ENCODE measurements around the gene C9orf50.

The C9orf50 gene

DNA sequence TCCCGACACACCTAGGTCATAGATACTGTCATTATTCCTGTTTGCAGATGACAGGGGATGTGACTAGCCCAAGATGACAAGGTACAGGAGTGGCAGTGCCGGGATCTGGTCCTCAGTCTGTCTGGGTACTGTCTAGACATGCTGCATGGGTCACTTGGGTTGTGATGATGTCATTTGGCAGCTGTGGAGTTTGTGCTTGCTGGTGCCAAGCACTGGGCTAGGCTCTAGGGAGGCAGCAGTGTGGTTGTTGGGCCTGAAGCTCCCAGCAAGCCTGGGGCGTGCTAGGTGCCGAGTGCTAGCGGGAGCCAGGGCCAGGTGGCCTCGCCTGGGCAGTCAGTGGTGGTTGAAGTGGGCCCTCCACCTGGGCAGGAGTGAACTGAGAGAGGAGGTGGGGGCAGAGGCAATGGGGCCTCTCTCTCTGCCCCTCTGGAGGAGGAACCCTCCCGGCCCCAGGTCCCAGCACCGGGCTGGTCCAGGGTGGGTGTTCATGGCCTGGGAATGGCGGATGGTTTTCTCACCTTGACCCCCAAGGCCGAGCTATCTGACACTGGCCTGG, 29.9 kb upstream of the C9orf50 start:
- no peak overlapping the region for H2AFZ ChIP-seq (ENCODE audit: low read length)
- no peaks in the 10 kb centered on the region for H3F3A ChIP-seq (ENCODE audit: insufficient read depth, low read length)
- TF ChIP-seq EZH2 (optimal IDR thresholded peaks at IDR 0.05; ENCODE audit: low read depth, low read length) (no peak), EZH2phosphoT487 (IDR thresholded peaks at IDR 0.05; ENCODE audit: low read length) (no peak)
- TF ChIP-seq, protein P1, sequence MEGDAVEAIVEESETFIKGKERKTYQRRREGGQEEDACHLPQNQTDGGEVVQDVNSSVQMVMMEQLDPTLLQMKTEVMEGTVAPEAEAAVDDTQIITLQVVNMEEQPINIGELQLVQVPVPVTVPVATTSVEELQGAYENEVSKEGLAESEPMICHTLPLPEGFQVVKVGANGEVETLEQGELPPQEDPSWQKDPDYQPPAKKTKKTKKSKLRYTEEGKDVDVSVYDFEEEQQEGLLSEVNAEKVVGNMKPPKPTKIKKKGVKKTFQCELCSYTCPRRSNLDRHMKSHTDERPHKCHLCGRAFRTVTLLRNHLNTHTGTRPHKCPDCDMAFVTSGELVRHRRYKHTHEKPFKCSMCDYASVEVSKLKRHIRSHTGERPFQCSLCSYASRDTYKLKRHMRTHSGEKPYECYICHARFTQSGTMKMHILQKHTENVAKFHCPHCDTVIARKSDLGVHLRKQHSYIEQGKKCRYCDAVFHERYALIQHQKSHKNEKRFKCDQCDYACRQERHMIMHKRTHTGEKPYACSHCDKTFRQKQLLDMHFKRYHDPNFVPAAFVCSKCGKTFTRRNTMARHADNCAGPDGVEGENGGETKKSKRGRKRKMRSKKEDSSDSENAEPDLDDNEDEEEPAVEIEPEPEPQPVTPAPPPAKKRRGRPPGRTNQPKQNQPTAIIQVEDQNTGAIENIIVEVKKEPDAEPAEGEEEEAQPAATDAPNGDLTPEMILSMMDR (IDR thresholded peaks at IDR 0.05; ENCODE audit: low read length): no peak
- no peaks in the 10 kb centered on the region for H3K9me3 ChIP-seq (replicated peaks; ENCODE audit: insufficient read depth, low read length)
- H3K27me3 ChIP-seq (replicated peaks; ENCODE audit: insufficient read depth, low read length): peaks cover 87% of the 10 kb centered on the region
- no peak overlapping the region for H3K4me2 ChIP-seq (ENCODE audit: low read depth, low read length)
- no peak for DNase-seq
- H4K20me1 ChIP-seq (ENCODE audit: insufficient read depth, low read length): no peaks in the 10 kb centered on the region
- H3K9ac ChIP-seq (ENCODE audit: low read length): no peak overlapping the region
- H3K79me2 ChIP-seq (ENCODE audit: low read length): no peaks in the 10 kb centered on the region
- H3K27ac ChIP-seq (ENCODE audit: low read length): no peak overlapping the region
- H3K9me2 ChIP-seq (replicated peaks; ENCODE audit: insufficient read depth, low read length): no peaks in the 10 kb centered on the region
- H3K4me3 ChIP-seq (ENCODE audit: low read length): no peak overlapping the region
- H3K4me1 ChIP-seq (ENCODE audit: low read length): 0 out of 2 replicates have a peak, but pooled peaks cover 2% of the 10 kb centered on the region
- H3K36me3 ChIP-seq (replicated peaks; ENCODE audit: insufficient read depth, low read length): no peaks in the 10 kb centered on the region

DNA sequence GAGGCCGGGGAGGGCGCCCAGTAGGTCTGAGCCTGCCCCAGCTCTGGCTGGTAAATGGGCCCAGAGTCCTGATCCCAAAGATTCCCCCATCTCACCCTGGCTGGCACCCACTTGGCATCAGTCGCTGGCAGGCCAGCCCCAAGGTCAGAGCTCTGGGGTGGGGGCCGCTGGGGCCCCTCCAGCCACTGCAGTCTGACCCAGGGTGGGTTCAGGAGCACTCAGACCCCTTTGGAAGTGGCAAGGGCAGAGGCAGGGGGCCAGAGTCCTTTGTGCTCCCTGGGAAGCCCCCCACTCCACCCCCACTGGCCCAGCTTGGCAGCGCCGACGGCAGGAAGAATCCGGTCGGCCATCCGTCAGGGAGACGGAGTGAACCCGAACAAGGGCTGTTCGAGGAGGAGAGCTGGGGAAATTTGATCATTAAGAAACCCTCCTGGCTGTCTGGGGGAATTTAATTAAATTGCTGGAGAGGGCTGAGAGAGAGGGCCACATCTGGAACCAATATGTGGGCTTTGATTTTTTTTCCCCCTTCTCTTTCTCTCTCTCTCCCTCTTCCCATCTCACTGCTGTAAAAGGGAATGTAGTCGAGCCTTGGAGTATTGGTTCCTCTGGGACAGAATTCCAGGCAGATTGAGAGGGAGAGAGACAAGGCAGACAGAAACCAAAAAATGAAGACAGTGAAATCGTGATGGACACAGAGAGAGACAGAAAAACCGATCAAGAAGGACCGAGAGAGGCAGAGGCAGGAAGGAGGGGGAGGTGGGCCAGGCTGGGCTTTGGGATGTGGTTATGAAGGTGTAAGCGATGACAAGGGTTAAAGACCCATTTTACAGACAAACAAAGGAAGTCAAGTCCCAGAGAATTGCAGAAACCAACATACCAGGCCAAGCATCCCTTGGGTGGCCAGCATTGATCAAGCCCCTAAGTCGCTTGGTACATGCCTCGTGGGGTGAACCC, 29.1 kb upstream of the C9orf50 start:
- Histone ChIP-seq H3K9me3 (replicated peaks; ENCODE audit: insufficient read depth, low read length) (no peaks in the 10 kb centered on the region), H3K4me2 (ENCODE audit: low read depth, low read length) (no peak overlapping the region), H3F3A (ENCODE audit: insufficient read depth, low read length) (no peaks in the 10 kb centered on the region), H3K4me3 (ENCODE audit: low read length) (no peak overlapping the region), H3K27me3 (replicated peaks; ENCODE audit: insufficient read depth, low read length) (peaks cover 87% of the 10 kb centered on the region), H3K9ac (ENCODE audit: low read length) (no peak overlapping the region), H3K36me3 (replicated peaks; ENCODE audit: insufficient read depth, low read length) (no peaks in the 10 kb centered on the region), H3K9me2 (replicated peaks; ENCODE audit: insufficient read depth, low read length) (no peaks in the 10 kb centered on the region), H2AFZ (ENCODE audit: low read length) (no peak overlapping the region), H3K27ac (ENCODE audit: low read length) (no peak overlapping the region), H3K79me2 (ENCODE audit: low read length) (no peaks in the 10 kb centered on the region), H4K20me1 (ENCODE audit: insufficient read depth, low read length) (no peaks in the 10 kb centered on the region), H3K4me1 (ENCODE audit: low read length) (no peaks in the 10 kb centered on the region)
- no peak for DNase-seq
- TF ChIP-seq EZH2 (optimal IDR thresholded peaks at IDR 0.05; ENCODE audit: low read depth, low read length): no peak
- TF ChIP-seq EZH2phosphoT487 (IDR thresholded peaks at IDR 0.05; ENCODE audit: low read length): no peak
- TF ChIP-seq, protein P1 (IDR thresholded peaks at IDR 0.05; ENCODE audit: low read length): no peak

DNA sequence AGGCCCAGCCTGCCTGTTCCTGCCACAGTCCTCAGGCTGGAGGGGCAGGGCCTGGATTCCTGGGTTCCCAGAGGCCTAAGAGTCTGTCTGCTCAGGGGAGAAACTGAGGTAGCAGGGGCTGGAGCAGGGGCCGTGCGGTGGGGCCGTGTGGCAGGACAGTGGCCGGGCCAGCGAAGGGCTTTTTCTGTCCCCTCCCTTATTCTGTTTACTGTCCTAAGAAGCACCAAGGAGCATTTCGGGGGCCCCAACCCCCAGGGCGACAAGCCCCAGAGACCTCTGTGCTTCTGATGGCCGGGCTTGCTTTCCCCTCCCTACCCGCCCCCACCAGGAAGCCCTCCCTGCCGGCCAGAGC, 27.8 kb upstream of the C9orf50 start:
- Histone ChIP-seq H3F3A (ENCODE audit: insufficient read depth, low read length) (no peaks in the 10 kb centered on the region), H3K4me3 (ENCODE audit: low read length) (no peak overlapping the region), H3K4me1 (ENCODE audit: low read length) (no peaks in the 10 kb centered on the region), H3K9me3 (replicated peaks; ENCODE audit: insufficient read depth, low read length) (no peaks in the 10 kb centered on the region), H3K9ac (ENCODE audit: low read length) (no peak overlapping the region), H3K79me2 (ENCODE audit: low read length) (no peaks in the 10 kb centered on the region), H3K36me3 (replicated peaks; ENCODE audit: insufficient read depth, low read length) (no peaks in the 10 kb centered on the region), H2AFZ (ENCODE audit: low read length) (no peak overlapping the region), H3K27me3 (replicated peaks; ENCODE audit: insufficient read depth, low read length) (peaks cover 86% of the 10 kb centered on the region), H4K20me1 (ENCODE audit: insufficient read depth, low read length) (no peaks in the 10 kb centered on the region), H3K4me2 (ENCODE audit: low read depth, low read length) (no peak overlapping the region), H3K9me2 (replicated peaks; ENCODE audit: insufficient read depth, low read length) (no peaks in the 10 kb centered on the region), H3K27ac (ENCODE audit: low read length) (no peak overlapping the region)
- TF ChIP-seq EZH2phosphoT487 (IDR thresholded peaks at IDR 0.05; ENCODE audit: low read length): no peak
- TF ChIP-seq, protein P1 (IDR thresholded peaks at IDR 0.05; ENCODE audit: low read length): no peak
- TF ChIP-seq EZH2 (optimal IDR thresholded peaks at IDR 0.05; ENCODE audit: low read depth, low read length): no peak
- DNase-seq: no peak
